GM19467 (cell line): ENCODE measurements around the gene SHE.

ENCODE experiments used
- ATAC-seq: cut with Tn5 transposase; IDR thresholded peaks from one replicate; pipeline ENCODE4 v1.9.1; 2021; ENCODE audit warnings: mild to moderate bottlenecking, moderate library complexity; ENCODE audit not compliant: unreplicated experiment

SHE gene

GRCh38 chr1:154481053-154481452 is 21.2 kb downstream of the SHE start:
- no peak for ATAC-seq

GRCh38 chr1:154479764-154480421 is 22.3 kb downstream of the SHE start:
- no peak for ATAC-seq

- no peak for ATAC-seq
These were observed 23.6 kb downstream of the SHE start for GRCh38 chr1:154478639-154479038.

DNA sequence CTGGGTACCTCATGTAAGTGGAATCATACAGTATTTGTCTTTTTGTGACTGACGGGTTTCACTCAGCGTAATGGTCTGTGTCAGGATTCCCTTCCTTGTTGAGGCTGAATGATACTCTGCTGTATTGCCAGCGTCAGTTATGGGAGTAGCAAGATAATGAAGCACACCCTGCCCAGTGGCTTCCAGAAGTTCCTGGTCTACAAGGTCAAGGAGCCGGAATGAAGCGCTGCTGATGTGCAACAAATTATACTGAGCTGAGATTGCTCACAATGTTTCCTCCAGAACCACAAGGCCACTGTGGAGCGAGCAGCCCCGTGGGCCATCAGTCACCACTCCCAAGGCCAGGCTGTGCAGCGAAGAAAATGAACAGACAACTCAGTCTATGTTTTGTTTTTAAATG is 24.2 kb downstream of the SHE start:
- ATAC-seq: no peak

DNA sequence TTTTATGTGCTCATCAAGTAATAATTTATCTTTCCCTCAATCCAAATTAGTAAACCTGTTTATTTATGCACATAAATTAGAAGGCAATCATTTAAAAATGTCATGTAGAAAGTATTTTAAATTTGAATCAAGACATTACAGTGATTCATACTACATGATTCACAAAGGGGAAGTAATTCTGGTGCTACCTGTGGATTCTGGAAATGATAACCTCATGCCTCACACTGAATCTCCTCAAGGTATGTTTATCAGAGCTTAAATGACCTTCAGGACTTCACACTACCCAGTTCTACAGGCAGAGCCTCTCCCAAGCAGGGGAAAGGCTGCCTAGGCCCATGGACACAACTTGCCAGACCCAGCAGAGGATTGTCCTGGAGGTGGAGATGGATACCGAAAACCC is 25.4 kb downstream of the SHE start:
- no peak for ATAC-seq

- no peak for ATAC-seq
These were observed 27.4 kb downstream of the SHE start for GRCh38 chr1:154474802-154475201.

- ATAC-seq: no peak
These were observed 30.9 kb downstream of the SHE start for GRCh38 chr1:154471304-154471703.

- no peak for ATAC-seq
These were observed 32.2 kb downstream of the SHE start for GRCh38 chr1:154469844-154470560.

- ATAC-seq: no peak
These were observed 33.5 kb downstream of the SHE start for GRCh38 chr1:154468535-154469250.

- no peak for ATAC-seq
These were observed 34.6 kb downstream of the SHE start for GRCh38 chr1:154467434-154468102.

GRCh38 chr1:154466921-154467417 is 35.2 kb downstream of the SHE start:
- ATAC-seq: no peak

GRCh38 chr1:154466206-154466605 is 36.0 kb downstream of the SHE start:
- ATAC-seq: no peak

- no peak for ATAC-seq
These were observed 36.5 kb downstream of the SHE start for GRCh38 chr1:154465621-154466195.

- no peak for ATAC-seq
These were observed 38.7 kb downstream of the SHE start for GRCh38 chr1:154463512-154463990.

DNA sequence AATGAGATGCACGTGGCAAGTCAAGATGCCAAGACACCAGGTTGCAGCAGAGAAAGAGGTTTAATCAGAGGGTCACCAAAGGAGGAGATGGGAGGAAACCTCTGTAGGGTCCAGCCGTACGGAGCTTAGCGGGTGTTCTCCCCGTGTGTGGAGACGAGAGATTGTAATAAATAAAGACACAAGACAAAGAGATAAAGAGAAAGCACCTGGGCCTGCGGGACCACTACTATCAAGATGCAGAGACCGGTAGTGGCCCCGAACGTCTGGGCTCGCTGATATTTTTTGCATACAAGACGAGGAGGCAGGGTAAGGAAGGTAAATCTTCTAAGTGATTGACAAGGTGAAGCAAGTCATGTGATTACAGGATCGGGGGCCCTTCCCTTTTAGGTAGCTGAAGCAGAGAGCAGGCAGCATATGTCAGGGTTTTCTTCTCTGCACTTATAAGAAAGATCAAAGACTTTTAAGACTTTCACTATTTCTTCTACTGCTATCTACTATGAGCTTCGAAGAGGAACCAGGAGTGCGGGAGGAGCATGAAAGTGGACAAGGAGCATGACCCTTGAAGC is 41.4 kb downstream of the SHE start:
- no peak for ATAC-seq

GRCh38 chr1:154459080-154459479 is 43.1 kb downstream of the SHE start:
- ATAC-seq: no peak

DNA sequence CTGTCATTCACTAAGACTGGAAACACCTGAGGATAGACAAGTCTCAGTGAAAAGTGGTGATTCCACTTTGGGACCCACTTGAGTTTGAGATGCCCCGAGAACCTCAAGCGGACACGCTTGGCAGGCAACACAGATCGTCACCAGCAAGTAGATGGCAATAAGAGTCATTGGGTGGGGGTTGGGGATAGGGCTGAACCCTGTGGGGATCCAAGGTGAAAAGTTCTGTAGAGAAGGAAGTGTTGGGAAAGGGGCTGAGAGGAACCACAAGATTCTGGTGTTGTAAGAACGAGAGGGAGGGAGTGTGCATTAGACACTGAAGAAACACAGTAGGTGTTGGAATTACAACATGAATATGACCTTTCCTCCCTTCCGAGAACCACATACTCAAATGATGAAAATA is 45.6 kb downstream of the SHE start:
- no peak for ATAC-seq

- ATAC-seq: no peak
These were observed 47.7 kb downstream of the SHE start for GRCh38 chr1:154454386-154455120.

GRCh38 chr1:154453574-154454352 is 48.4 kb downstream of the SHE start:
- ATAC-seq: no peak
